PC-3 (cell line): ENCODE data around the gene MLANA. TPM values are rescaled to one million over a fixed set of nuclear protein-coding genes. Genes with fewer than 3 reads are reported as not detected.
A peak's percentile ranks its signal among the peaks of the same experiment; 100 is the strongest.

Experiments
- ATAC-seq: fragments of 200-7000 bp; cut with Tn5 transposase; 2 replicates; pipeline ENCODE4 v1.9.1; 2020; ENCODE audit warnings: mild to moderate bottlenecking, moderate library complexity
- BruUV-seq: library from RNA; stranded (reverse); fragments of 400-500 nt; replicated peaks from 2 replicates; lab custom pipeline; 2021; lab: Mats Ljungman, UMichigan
- CTCF ChIA-PET: fragments of 300-600 bp; sonication (Branson Sonifier 250); formaldehyde crosslinking; loops from one replicate; lab custom pipeline; 2022; ENCODE audit warnings: antibody characterized with exemption; lab: Charles Lee
- POLR2A ChIA-PET: fragments of 300-600 bp; sonication (Branson Sonifier 250); formaldehyde crosslinking; loops from one replicate; lab custom pipeline; 2022; ENCODE audit warnings: antibody characterized with exemption; ENCODE audit not compliant: unreplicated experiment; lab: Charles Lee
- DNase-seq: peaks from one replicate; pipeline ENCODE4 v3.0.0-alpha.2; 2015
- H2AFZ ChIP-seq: fragments of 300-600 bp; sonication (generic); 2 replicates; pipeline ENCODE4 v1.6.0; 2016; ENCODE audit warnings: antibody characterized with exemption, low read length
- H3F3A ChIP-seq: fragments of 300-600 bp; sonication (generic); one replicate; pipeline ENCODE4 v1.6.0; 2017; ENCODE audit warnings: antibody characterized with exemption, low read length, control low read depth, mild to moderate bottlenecking; ENCODE audit not compliant: unreplicated experiment
- H3K27ac ChIP-seq: fragments of 300-600 bp; sonication (generic); 2 replicates; pipeline ENCODE4 v1.5.1; 2016; ENCODE audit warnings: mild to moderate bottlenecking, low read length
- H3K27me3 ChIP-seq: fragments of 300-600 bp; sonication (generic); 2 replicates; pipeline ENCODE4 v1.6.1; 2016; ENCODE audit warnings: low read length, mixed read lengths
- H3K36me3 ChIP-seq: fragments of 300-600 bp; sonication (generic); 2 replicates; pipeline ENCODE4 v1.6.1; 2016; ENCODE audit warnings: low read depth, mixed run types, low read length, mixed read lengths
- H3K4me1 ChIP-seq: fragments of 300-600 bp; sonication (generic); 2 replicates; pipeline ENCODE4 v1.5.1; 2016; ENCODE audit warnings: low read length; ENCODE audit not compliant: insufficient read depth
- H3K4me2 ChIP-seq: fragments of 300-600 bp; sonication (generic); 2 replicates; pipeline ENCODE4 v1.6.0; 2016; ENCODE audit warnings: low read length
- H3K4me3 ChIP-seq: fragments of 300-600 bp; sonication (generic); 2 replicates; pipeline ENCODE4 v1.5.1; 2016; ENCODE audit warnings: mild to moderate bottlenecking, low read length, mixed read lengths
- H3K79me2 ChIP-seq: fragments of 300-600 bp; sonication (generic); 2 replicates; pipeline ENCODE4 v1.6.1; 2017; ENCODE audit warnings: low read length, mixed read lengths
- H3K9ac ChIP-seq: fragments of 300-600 bp; sonication (generic); 2 replicates; pipeline ENCODE4 v1.6.0; 2016; ENCODE audit warnings: mild to moderate bottlenecking, low read length
- H3K9me2 ChIP-seq: fragments of 300-600 bp; sonication (generic); replicated peaks from 2 replicates; pipeline ENCODE4 v1.6.1; 2016; ENCODE audit warnings: mixed run types, low read length, mixed read lengths
- H3K9me3 ChIP-seq: fragments of 300-600 bp; sonication (generic); 2 replicates; pipeline ENCODE4 v1.6.1; 2016; ENCODE audit warnings: low read length, mixed read lengths
- H4K20me1 ChIP-seq: fragments of 300-600 bp; sonication (generic); 2 replicates; pipeline ENCODE4 v1.6.1; 2016; ENCODE audit warnings: low read length, mixed read lengths
- EZH2 ChIP-seq: fragments of 300-600 bp; sonication (generic); IDR thresholded peaks from one replicate; pipeline ENCODE4 v1.6.1; 2017; ENCODE audit warnings: antibody characterized with exemption, mild to moderate bottlenecking, low read length; ENCODE audit not compliant: unreplicated experiment
- EZH2phosphoT487 ChIP-seq: fragments of 300-600 bp; sonication (generic); IDR thresholded peaks from 2 replicates; pipeline ENCODE4 v1.6.1; 2018; ENCODE audit warnings: mild to moderate bottlenecking, antibody characterized with exemption, low read length, borderline replicate concordance
- intact Hi-C: fragments of 100-400 bp; cut with micrococcal nuclease; formaldehyde crosslinking; loops from 2 replicates; pipeline ENCODE4 v1.9.0; 2023
- total RNA-seq: library from RNA; depleted of rRNA; stranded (reverse); fragments of >200 nt; gene quantifications from 2 replicates; pipeline ENCODE4 v1.2.3, GENCODE V29; 2014
- TF ChIP-seq, protein P1 (sequence below): fragments of 300-600 bp; sonication (generic); conservative IDR thresholded peaks from 2 replicates; pipeline ENCODE4 v1.5.1; 2017; ENCODE audit warnings: antibody characterized with exemption, low read depth, mild to moderate bottlenecking, low read length

Gene MLANA
- total RNA-seq, 1 experiment from 2014 or later = not detected

DNA sequence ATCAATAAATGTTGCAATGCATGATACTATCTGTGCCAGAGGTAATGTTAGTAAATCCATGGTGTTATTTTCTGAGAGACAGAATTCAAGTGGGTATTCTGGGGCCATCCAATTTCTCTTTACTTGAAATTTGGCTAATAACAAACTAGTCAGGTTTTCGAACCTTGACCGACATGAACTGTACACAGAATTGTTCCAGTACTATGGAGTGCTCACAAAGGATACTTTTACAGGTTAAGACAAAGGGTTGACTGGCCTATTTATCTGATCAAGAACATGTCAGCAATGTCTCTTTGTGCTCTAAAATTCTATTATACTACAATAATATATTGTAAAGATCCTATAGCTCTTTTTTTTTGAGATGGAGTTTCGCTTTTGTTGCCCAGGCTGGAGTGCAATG is 18.2 kb downstream of the MLANA start:
- H3K9me2 ChIP-seq = no peaks in the 10 kb centered on the region
- H3K79me2 ChIP-seq = no peaks in the 10 kb centered on the region
- ATAC-seq = no peak
- ChIA-PET CTCF (no interaction called here), POLR2A (no interaction called here)
- no peaks in the 10 kb centered on the region for H4K20me1 ChIP-seq
- no peak overlapping the region for H3K4me3 ChIP-seq
- no peaks in the 10 kb centered on the region for H3K36me3 ChIP-seq
- no TSS peak for BruUV-seq
- H3K4me2 ChIP-seq = no peak overlapping the region
- H3F3A ChIP-seq = no peaks in the 10 kb centered on the region
- no peaks in the 10 kb centered on the region for H3K27me3 ChIP-seq
- no peak for DNase-seq
- H3K9me3 ChIP-seq = no peaks in the 10 kb centered on the region
- H3K27ac ChIP-seq = no peak overlapping the region
- no peak overlapping the region for H2AFZ ChIP-seq
- peaks cover 13% of the 10 kb centered on the region for H3K4me1 ChIP-seq
- H3K9ac ChIP-seq = no peak overlapping the region
- TF ChIP-seq, protein P1, sequence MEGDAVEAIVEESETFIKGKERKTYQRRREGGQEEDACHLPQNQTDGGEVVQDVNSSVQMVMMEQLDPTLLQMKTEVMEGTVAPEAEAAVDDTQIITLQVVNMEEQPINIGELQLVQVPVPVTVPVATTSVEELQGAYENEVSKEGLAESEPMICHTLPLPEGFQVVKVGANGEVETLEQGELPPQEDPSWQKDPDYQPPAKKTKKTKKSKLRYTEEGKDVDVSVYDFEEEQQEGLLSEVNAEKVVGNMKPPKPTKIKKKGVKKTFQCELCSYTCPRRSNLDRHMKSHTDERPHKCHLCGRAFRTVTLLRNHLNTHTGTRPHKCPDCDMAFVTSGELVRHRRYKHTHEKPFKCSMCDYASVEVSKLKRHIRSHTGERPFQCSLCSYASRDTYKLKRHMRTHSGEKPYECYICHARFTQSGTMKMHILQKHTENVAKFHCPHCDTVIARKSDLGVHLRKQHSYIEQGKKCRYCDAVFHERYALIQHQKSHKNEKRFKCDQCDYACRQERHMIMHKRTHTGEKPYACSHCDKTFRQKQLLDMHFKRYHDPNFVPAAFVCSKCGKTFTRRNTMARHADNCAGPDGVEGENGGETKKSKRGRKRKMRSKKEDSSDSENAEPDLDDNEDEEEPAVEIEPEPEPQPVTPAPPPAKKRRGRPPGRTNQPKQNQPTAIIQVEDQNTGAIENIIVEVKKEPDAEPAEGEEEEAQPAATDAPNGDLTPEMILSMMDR = no peak
- TF ChIP-seq EZH2phosphoT487 (no peak), EZH2 (no peak)
- intact Hi-C loops = no loop called here

DNA sequence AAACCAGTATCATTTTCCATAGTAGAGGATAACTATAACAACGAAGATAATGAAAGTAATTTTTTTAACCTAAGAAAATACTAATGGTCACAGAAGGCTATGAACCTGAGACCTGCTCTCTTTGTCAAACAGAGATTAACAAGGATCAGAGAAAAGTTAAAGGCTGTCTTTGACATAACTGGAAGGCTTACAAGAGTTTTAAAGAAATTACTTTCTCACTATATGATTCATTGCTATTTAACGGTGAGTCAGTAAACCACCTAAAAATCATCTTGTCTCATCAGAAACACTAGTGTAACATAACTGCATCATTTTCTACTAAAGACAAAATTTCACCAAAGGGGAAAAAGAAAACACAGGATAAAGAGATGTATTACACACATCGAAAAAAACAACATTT is 19.3 kb downstream of the MLANA start:
- Histone ChIP-seq H3K9me3 (no peaks in the 10 kb centered on the region), H2AFZ (no peak overlapping the region), H3K9ac (no peak overlapping the region), H3K79me2 (no peaks in the 10 kb centered on the region), H3K4me2 (peak overlapping the region; percentile 72), H4K20me1 (no peaks in the 10 kb centered on the region), H3K4me3 (no peak overlapping the region; the same call in 1 of the 2 replicates), H3K27me3 (no peaks in the 10 kb centered on the region), H3K36me3 (no peaks in the 10 kb centered on the region), H3K4me1 (peaks cover 13% of the 10 kb centered on the region), H3K27ac (no peak overlapping the region), H3F3A (no peaks in the 10 kb centered on the region), H3K9me2 (no peaks in the 10 kb centered on the region)
- BruUV-seq = no TSS peak
- TF ChIP-seq EZH2 (no peak), EZH2phosphoT487 (no peak)
- TF ChIP-seq, protein P1 = no peak
- intact Hi-C loops = no loop called here
- ChIA-PET POLR2A (no interaction called here), CTCF (no interaction called here)
- DNase-seq = peak; percentile 54
- ATAC-seq = peak; percentile 89

DNA sequence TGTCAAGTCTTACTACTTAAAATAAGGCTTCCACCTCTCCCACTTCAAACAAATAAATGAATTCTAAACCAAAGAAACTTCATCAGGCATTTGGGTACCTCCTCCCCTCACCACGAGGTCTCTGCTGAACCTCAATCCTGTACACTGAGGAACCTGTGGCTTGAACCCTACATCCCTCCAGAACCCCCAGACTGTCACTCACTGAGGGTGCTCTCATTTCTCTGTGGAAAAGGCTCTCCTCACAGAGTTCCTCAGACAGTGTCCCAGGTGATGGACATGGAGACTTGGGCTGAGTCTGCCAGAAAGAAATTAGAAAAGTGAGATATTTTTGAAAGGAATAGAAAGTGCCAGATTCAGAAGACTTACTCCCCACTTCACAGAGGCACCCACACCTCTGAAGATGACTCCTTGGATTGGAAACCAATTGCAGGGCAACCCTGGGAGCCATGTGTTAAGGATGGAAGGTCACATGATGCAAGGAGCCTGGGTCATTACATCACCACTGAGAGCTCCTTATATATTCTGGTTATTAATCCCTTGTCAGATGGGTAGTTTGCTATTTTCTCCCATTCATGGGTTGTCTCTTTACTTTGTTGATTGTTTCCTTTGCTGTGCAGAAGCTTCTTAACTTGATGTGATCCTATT is 19.8 kb downstream of the MLANA start:
- H3K79me2 ChIP-seq = no peaks in the 10 kb centered on the region
- CTCF ChIA-PET = no interaction called here
- no peak overlapping the region for H3K4me3 ChIP-seq
- H3K4me1 ChIP-seq = peaks cover 13% of the 10 kb centered on the region
- no peak overlapping the region for H2AFZ ChIP-seq
- intact Hi-C loops = no loop called here
- H3K4me2 ChIP-seq = no peak overlapping the region
- H3K9ac ChIP-seq = no peak overlapping the region
- H3F3A ChIP-seq = no peaks in the 10 kb centered on the region
- H3K36me3 ChIP-seq = no peaks in the 10 kb centered on the region
- H3K27me3 ChIP-seq = no peaks in the 10 kb centered on the region
- no peak for TF ChIP-seq EZH2
- TF ChIP-seq EZH2phosphoT487 = no peak
- TF ChIP-seq, protein P1 = no peak
- H3K9me2 ChIP-seq = no peaks in the 10 kb centered on the region
- H4K20me1 ChIP-seq = no peaks in the 10 kb centered on the region
- no TSS peak for BruUV-seq
- H3K9me3 ChIP-seq = no peaks in the 10 kb centered on the region
- DNase-seq (no peak), ATAC-seq (peak; percentile 13)
- no peak overlapping the region for H3K27ac ChIP-seq
- POLR2A ChIA-PET = no interaction called here
